Urinary bladder (tissue), 4 donors: ENCODE results near the gene EPB41L3. TPM values are rescaled to one million over a fixed set of nuclear protein-coding genes. Genes with fewer than 3 reads are reported as not detected.

Experiments used
- DNase-seq: peaks from one replicate; pipeline ENCODE4 v3.0.0-alpha.2; 2015; ENCODE audit errors: extremely low spot score
- H3K27ac ChIP-seq: one replicate; pipeline ENCODE4 v1.5.1; 2013; ENCODE audit warnings: low read depth, mild to moderate bottlenecking, moderate library complexity
- H3K36me3 ChIP-seq: one replicate; pipeline ENCODE4 v1.6.1; 2013; ENCODE audit warnings: mild to moderate bottlenecking, moderate library complexity; ENCODE audit not compliant: insufficient read depth
- H3K4me1 ChIP-seq: one replicate; pipeline ENCODE4 v1.6.1; 2013; ENCODE audit warnings: mild to moderate bottlenecking, moderate library complexity; ENCODE audit not compliant: insufficient read depth
- H3K4me3 ChIP-seq: one replicate; pipeline ENCODE4 v1.5.1; 2013; ENCODE audit warnings: low read depth, low read length
- WGBS: extraction: QIAGEN DNeasy Blood & Tissue Kit; methylation state at CpG from one replicate; pipeline ENCODE4 v1.1.7; 2013; 5-methylcytosine and 5-hydroxymethylcytosine counted together
- polyA plus RNA-seq: library from polyadenylated mRNA; stranded (reverse); fragments of 200-250 nt; gene quantifications from one replicate; pipeline ENCODE4 v1.2.3, GENCODE V29; 2013
- total RNA-seq: library from RNA; depleted of rRNA; stranded (reverse); fragments of >200 nt; gene quantifications from one replicate; pipeline ENCODE4 v1.2.3, GENCODE V29; 2014
- donor health status: healthy with polysubstance abuse.
- donor health status: healthy.

EPB41L3 gene
- total and polyA plus RNA-seq, 2 donors = 25.9 to 52.3 TPM

- Histone ChIP-seq H3K4me1 (no peaks in the 10 kb centered on the region), H3K36me3 (no peaks in the 10 kb centered on the region), H3K4me3 (no peak overlapping the region), H3K27ac (no peak overlapping the region)
- DNase-seq = no peak
- WGBS = 89% methylated on average over 9 of the region's 9 CpGs
These were observed 75.4 kb downstream of the EPB41L3 start for GRCh38 chr18:5468394-5468793.

- no peak for DNase-seq
- no peaks in the 10 kb centered on the region for H3K36me3 ChIP-seq
- WGBS = 72% methylated on average over 6 of the region's 6 CpGs
These were observed 76.1 kb downstream of the EPB41L3 start for GRCh38 chr18:5467671-5468070.

DNA sequence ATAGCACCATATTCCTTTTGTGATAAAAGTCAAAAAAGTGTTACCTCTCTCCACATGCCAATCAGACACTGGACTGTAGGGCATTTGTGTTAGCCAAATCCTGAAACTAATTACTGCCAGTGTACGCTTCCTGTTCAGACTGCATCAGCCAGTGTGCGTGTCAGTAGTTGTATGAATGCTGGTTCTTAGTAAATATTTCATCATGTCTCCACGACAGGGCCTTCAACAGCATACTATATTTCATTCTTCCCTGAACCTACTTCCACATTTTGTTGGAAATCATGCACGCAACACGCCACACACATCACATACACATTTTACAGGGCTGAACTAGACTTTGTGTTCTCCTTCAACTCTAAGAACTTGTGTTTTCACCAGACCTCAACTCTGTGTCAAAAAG is 77.5 kb downstream of the EPB41L3 start:
- Histone ChIP-seq H3K4me1 (no peaks in the 10 kb centered on the region), H3K27ac (no peak overlapping the region), H3K4me3 (no peak overlapping the region), H3K36me3 (no peaks in the 10 kb centered on the region)
- no peak for DNase-seq
- WGBS = 74% methylated on average over 5 of the region's 5 CpGs

More at GRCh38 chr18:5467671-5468070, 76.1 kb downstream of the EPB41L3 start:
- Histone ChIP-seq H3K4me3 (no peak overlapping the region), H3K27ac (no peak overlapping the region), H3K4me1 (no peaks in the 10 kb centered on the region)

GRCh38 chr18:5464251-5464650 is 79.5 kb downstream of the EPB41L3 start:
- no peak overlapping the region for H3K4me3 ChIP-seq
- no peaks in the 10 kb centered on the region for H3K36me3 ChIP-seq
- 68% methylated on average over 2 of the region's 2 CpGs for WGBS
- DNase-seq = no peak
- H3K4me1 ChIP-seq = no peaks in the 10 kb centered on the region
- no peak overlapping the region for H3K27ac ChIP-seq

DNA sequence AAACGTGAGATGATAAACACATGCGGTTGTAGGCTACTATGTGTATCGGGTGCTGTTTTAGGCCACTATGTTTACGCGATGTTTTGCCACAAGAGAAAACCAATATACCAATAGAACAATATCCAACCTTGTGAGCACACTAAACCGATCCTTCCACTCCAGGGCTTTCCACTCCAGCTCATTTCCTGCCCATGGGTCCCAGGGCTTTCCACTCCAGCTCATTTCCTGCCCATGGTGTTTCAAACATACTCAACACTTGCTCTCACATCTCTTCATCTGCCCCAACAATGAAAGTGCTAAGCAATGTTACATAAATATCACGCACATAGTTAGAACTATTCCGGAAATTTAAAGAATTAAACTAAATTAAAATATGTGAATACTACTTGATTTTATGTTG is 80.0 kb downstream of the EPB41L3 start:
- no peak overlapping the region for H3K27ac ChIP-seq

GRCh38 chr18:5463390-5463789 is 80.4 kb downstream of the EPB41L3 start:
- H3K27ac ChIP-seq = no peak overlapping the region
- no peak for DNase-seq
- WGBS = 60% methylated on average over 5 of the region's 5 CpGs

More for the DNA sequence above, 80.0 kb downstream of the EPB41L3 start:
- no peaks in the 10 kb centered on the region for H3K4me1 ChIP-seq
- DNase-seq = no peak
- H3K4me3 ChIP-seq = no peak overlapping the region
- H3K36me3 ChIP-seq = no peaks in the 10 kb centered on the region
- WGBS = 94% methylated on average over 8 of the region's 8 CpGs

GRCh38 chr18:5462227-5462626 is 81.6 kb downstream of the EPB41L3 start:
- WGBS = 85% methylated on average over 4 of the region's 4 CpGs
- no peak for DNase-seq
- H3K4me1 ChIP-seq = no peaks in the 10 kb centered on the region
- H3K27ac ChIP-seq = no peak overlapping the region
- H3K36me3 ChIP-seq = no peaks in the 10 kb centered on the region
- no peak overlapping the region for H3K4me3 ChIP-seq

More at GRCh38 chr18:5463390-5463789, 80.4 kb downstream of the EPB41L3 start:
- no peaks in the 10 kb centered on the region for H3K4me1 ChIP-seq
- H3K4me3 ChIP-seq = no peak overlapping the region
- H3K36me3 ChIP-seq = no peaks in the 10 kb centered on the region

DNA sequence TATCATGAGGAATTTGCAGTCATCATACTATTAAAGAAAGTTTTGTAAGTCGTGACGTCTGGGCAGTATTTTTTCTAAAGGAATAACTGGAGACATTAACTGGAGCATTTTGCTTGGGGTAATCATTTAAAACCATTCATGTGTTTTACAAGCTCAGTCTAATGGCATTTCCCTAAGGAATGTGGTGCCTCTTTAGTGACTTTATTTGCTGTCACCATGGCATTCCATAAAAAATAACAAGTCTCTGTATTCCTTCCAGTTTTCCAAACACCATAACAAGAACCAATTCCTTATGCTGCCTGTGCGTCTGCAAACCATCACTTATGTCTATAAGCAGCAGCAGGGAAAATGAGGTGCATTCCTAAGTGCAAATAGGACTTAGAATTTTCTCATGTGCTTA is 82.8 kb downstream of the EPB41L3 start:
- Histone ChIP-seq H3K27ac (no peak overlapping the region), H3K36me3 (no peaks in the 10 kb centered on the region), H3K4me1 (no peaks in the 10 kb centered on the region), H3K4me3 (no peak overlapping the region)
- no peak for DNase-seq
- 63% methylated on average over 3 of the region's 3 CpGs for WGBS

- Histone ChIP-seq H3K36me3 (no peaks in the 10 kb centered on the region), H3K27ac (no peak overlapping the region), H3K4me3 (no peak overlapping the region), H3K4me1 (no peaks in the 10 kb centered on the region)
- DNase-seq = no peak
- WGBS = 70% methylated on average over 7 of the region's 7 CpGs
These were observed 86.3 kb downstream of the EPB41L3 start for GRCh38 chr18:5457462-5457957.

DNA sequence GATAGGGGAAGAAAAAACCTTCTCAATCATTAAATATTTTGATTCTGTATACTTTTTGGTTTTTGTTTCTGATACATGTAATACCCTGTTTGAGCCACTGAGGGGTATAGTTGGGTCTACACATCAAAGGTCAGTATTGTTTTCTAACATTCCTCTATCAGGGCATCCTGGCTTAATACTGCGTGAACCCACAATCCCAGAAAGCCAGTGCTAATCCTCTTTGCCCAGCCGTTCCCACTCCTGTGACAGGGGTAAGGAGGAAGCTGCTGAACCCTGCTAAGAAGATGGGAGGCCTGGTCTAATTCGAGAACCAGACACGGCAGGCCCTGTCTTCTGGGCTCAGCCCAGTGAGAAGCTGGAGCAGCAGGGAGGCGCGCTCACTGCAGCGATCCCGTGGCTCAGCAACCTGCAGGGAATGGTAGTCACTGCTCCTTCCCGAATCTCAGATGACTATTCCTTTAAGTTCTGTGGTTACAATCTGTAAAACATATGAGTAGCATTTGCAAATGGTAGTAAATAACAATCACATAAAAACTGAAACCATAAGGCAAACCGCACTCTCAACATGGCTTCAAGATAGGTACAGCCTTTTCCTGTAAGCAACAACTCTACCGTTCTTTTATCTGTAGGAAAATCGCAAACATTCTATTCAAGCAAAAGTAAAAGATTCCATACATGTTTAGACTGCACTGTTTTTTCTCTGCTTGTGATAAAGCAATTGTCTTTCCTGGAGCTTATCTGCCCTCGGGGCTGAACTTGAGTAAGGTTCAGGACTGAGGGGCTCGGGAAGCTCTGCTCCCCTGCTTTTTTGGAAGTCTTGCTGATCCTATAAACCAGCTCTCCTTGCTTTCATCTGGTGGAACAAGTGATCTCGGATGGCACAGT is 87.0 kb downstream of the EPB41L3 start:
- Histone ChIP-seq H3K4me3 (no peak overlapping the region), H3K27ac (no peak overlapping the region), H3K36me3 (no peaks in the 10 kb centered on the region), H3K4me1 (no peaks in the 10 kb centered on the region)
- no peak for DNase-seq
- 27% methylated on average over 15 of the region's 15 CpGs for WGBS

DNA sequence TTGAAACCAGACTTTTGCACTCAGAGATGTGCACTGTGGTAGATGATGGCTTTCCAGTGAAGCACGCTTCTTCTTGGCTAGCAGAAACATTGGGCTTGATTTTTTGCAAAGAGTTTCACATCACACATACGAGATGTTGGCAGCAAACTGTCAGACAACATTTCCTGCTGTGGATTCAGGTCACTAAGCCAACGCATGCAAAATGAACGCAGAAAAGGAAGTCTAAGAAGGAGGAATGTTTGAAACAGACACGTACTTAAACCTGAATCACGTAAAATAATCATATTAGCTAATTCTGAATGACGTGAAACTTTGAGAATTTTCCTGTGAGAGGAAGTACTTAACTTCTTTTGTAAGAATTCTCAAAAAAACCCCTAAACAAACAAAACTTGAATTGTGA is 88.1 kb downstream of the EPB41L3 start:
- no peak for DNase-seq
- WGBS = 75% methylated on average over 7 of the region's 7 CpGs
- H3K27ac ChIP-seq = no peak overlapping the region
- no peaks in the 10 kb centered on the region for H3K36me3 ChIP-seq
- no peaks in the 10 kb centered on the region for H3K4me1 ChIP-seq
- no peak overlapping the region for H3K4me3 ChIP-seq

DNA sequence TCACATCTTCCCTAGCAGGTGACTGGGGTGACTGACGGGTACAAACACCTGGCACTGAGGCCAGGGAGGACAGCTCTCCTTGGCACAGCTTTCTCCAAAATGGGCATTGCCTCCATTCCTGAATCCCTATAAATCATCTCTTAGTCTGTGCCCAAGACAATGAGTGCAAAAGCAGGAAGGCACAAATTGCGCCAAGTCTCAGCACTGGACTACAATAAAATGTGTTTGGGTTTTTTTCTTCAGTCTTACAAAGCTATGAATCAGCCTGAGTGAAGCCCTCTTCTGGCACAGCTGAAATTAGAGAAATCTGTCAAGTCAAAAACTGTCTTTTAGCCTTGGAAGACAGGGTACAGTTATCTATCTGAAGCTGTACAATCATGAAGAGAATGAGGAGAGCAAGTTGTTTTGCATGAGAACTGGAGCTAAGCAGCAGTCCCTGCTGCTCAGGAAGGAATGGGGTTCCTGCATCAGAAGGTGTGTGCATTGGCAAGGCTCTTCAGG is 90.8 kb downstream of the EPB41L3 start:
- 87% methylated on average over 2 of the region's 2 CpGs for WGBS

GRCh38 chr18:5451871-5452270 is 91.9 kb downstream of the EPB41L3 start:
- Histone ChIP-seq H3K27ac (no peak overlapping the region), H3K4me1 (no peaks in the 10 kb centered on the region), H3K36me3 (no peaks in the 10 kb centered on the region), H3K4me3 (no peak overlapping the region)
- 93% methylated on average over 9 of the region's 9 CpGs for WGBS
- DNase-seq = no peak

More for the DNA sequence above, 90.8 kb downstream of the EPB41L3 start:
- Histone ChIP-seq H3K4me1 (no peaks in the 10 kb centered on the region), H3K27ac (no peak overlapping the region), H3K4me3 (no peak overlapping the region), H3K36me3 (no peaks in the 10 kb centered on the region)
- DNase-seq = no peak

GRCh38 chr18:5451150-5451549 is 92.6 kb downstream of the EPB41L3 start:
- no peak for DNase-seq
- Histone ChIP-seq H3K4me1 (no peaks in the 10 kb centered on the region), H3K27ac (no peak overlapping the region), H3K4me3 (no peak overlapping the region), H3K36me3 (no peaks in the 10 kb centered on the region)
